Measurements from ENCODE around the gene CCDC200. TPM values are rescaled to one million over a fixed set of nuclear protein-coding genes. Genes with fewer than 3 reads are reported as not detected.

The CCDC200 gene
- total RNA-seq, 1 donor from 2014 or later: not detected

DNA sequence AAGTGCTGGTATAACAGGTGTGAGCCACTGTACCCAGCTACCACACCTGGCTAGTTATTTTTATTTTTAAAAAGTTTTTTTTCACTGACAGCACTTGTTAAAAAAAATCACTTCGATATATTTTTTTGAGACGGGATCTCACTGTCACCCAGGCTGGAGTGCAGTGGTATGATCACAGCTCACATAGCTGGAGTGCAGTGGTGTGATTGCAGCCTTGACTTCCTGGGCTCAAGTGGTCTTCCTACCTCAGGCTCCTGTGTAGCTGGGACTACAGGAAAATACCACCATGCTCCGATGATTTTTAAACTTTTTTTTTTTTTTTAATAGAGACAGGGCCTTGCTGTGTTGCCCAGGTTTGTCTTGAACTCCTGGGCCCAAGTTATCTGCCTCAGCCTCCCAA lies 44.5 kb downstream of the CCDC200 start:
- Mint-ChIP-seq H3K27ac (no peak overlapping the region), H3K27me3 (ENCODE audit: insufficient read depth, low read depth) (no peaks in the 10 kb centered on the region), H3K9me3 (no peaks in the 10 kb centered on the region), H3K4me1 (no peaks in the 10 kb centered on the region), H3K36me3 (peaks cover 10% of the 10 kb centered on the region), H3K4me3 (no peak overlapping the region)
- Histone ChIP-seq H3K4me3 (no peak overlapping the region), H3K4me2 (no peak overlapping the region), H3K27ac (no peak overlapping the region), H3F3A (ENCODE audit: low read depth) (no peaks in the 10 kb centered on the region), H3K9me3 (ENCODE audit: low read depth) (no peaks in the 10 kb centered on the region), H3K79me2 (ENCODE audit: low read depth) (no peaks in the 10 kb centered on the region), H3K27me3 (no peaks in the 10 kb centered on the region), H3K4me1 (no peaks in the 10 kb centered on the region), H3K9ac (no peak overlapping the region), H2AFZ (replicated peaks) (no peak overlapping the region), H3K36me3 (no peaks in the 10 kb centered on the region), H4K20me1 (ENCODE audit: low read depth) (peaks cover 5% of the 10 kb centered on the region)
- TF ChIP-seq, protein P1, sequence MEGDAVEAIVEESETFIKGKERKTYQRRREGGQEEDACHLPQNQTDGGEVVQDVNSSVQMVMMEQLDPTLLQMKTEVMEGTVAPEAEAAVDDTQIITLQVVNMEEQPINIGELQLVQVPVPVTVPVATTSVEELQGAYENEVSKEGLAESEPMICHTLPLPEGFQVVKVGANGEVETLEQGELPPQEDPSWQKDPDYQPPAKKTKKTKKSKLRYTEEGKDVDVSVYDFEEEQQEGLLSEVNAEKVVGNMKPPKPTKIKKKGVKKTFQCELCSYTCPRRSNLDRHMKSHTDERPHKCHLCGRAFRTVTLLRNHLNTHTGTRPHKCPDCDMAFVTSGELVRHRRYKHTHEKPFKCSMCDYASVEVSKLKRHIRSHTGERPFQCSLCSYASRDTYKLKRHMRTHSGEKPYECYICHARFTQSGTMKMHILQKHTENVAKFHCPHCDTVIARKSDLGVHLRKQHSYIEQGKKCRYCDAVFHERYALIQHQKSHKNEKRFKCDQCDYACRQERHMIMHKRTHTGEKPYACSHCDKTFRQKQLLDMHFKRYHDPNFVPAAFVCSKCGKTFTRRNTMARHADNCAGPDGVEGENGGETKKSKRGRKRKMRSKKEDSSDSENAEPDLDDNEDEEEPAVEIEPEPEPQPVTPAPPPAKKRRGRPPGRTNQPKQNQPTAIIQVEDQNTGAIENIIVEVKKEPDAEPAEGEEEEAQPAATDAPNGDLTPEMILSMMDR (IDR thresholded peaks at IDR 0.05): no peak
- TF ChIP-seq EZH2 (IDR thresholded peaks at IDR 0.05) (no peak), EZH2phosphoT487 (IDR thresholded peaks at IDR 0.05) (no peak)
- no peak for DNase-seq (ENCODE audit: low spot score)

- no peaks in the 10 kb centered on the region for H3K27me3 ChIP-seq
- H3K4me1 ChIP-seq: peaks cover 9% of the 10 kb centered on the region
- Mint-ChIP-seq H3K4me1 (peaks cover 13% of the 10 kb centered on the region), H3K27me3 (ENCODE audit: insufficient read depth, low read depth) (no peaks in the 10 kb centered on the region), H3K27ac (no peak overlapping the region), H3K9me3 (no peaks in the 10 kb centered on the region), H3K36me3 (peaks cover 4% of the 10 kb centered on the region), H3K4me3 (no peak overlapping the region)
- no peak overlapping the region for H3K4me2 ChIP-seq
- DNase-seq (ENCODE audit: low spot score): no peak
- H3K36me3 ChIP-seq: no peaks in the 10 kb centered on the region
- no peak overlapping the region for H3K9ac ChIP-seq
- TF ChIP-seq EZH2 (IDR thresholded peaks at IDR 0.05): no peak
- no peak for TF ChIP-seq EZH2phosphoT487 (IDR thresholded peaks at IDR 0.05)
- TF ChIP-seq, protein P1 (IDR thresholded peaks at IDR 0.05): no peak
- H3K9me3 ChIP-seq (ENCODE audit: low read depth): no peaks in the 10 kb centered on the region
- H4K20me1 ChIP-seq (ENCODE audit: low read depth): peaks cover 5% of the 10 kb centered on the region
- no peak overlapping the region for H2AFZ ChIP-seq (replicated peaks)
- no peak overlapping the region for H3K4me3 ChIP-seq
- no peak overlapping the region for H3K27ac ChIP-seq
- H3F3A ChIP-seq (ENCODE audit: low read depth): peaks cover 7% of the 10 kb centered on the region
- peaks cover 33% of the 10 kb centered on the region for H3K79me2 ChIP-seq (ENCODE audit: low read depth)
Observed at GRCh38 chr17:43176119-43176570, 52.3 kb downstream of the CCDC200 start.

GRCh38 chr17:43175213-43176118 lies 53.0 kb downstream of the CCDC200 start:
- Histone ChIP-seq H3K4me3 (no peak overlapping the region), H3K4me2 (no peak overlapping the region)

More at GRCh38 chr17:43175213-43176118, 53.0 kb downstream of the CCDC200 start:
- H3K27ac Mint-ChIP-seq: no peak overlapping the region
- H4K20me1 ChIP-seq (ENCODE audit: low read depth): peaks cover 5% of the 10 kb centered on the region
- H3K4me1 Mint-ChIP-seq: peaks cover 13% of the 10 kb centered on the region
- H3K36me3 ChIP-seq: no peaks in the 10 kb centered on the region
- H3K27me3 Mint-ChIP-seq (ENCODE audit: insufficient read depth, low read depth): no peaks in the 10 kb centered on the region
- no peaks in the 10 kb centered on the region for H3K9me3 Mint-ChIP-seq
- TF ChIP-seq, protein P1 (IDR thresholded peaks at IDR 0.05): no peak
- no peaks in the 10 kb centered on the region for H3K9me3 ChIP-seq (ENCODE audit: low read depth)
- no peaks in the 10 kb centered on the region for H3K27me3 ChIP-seq
- peaks cover 9% of the 10 kb centered on the region for H3K4me1 ChIP-seq
- no peak overlapping the region for H3K4me3 Mint-ChIP-seq
- no peak overlapping the region for H2AFZ ChIP-seq (replicated peaks)
- peaks cover 12% of the 10 kb centered on the region for H3F3A ChIP-seq (ENCODE audit: low read depth)
- no peak overlapping the region for H3K9ac ChIP-seq
- no peak overlapping the region for H3K27ac ChIP-seq
- peaks cover 2% of the 10 kb centered on the region for H3K36me3 Mint-ChIP-seq
- no peak for DNase-seq (ENCODE audit: low spot score)
- peaks cover 33% of the 10 kb centered on the region for H3K79me2 ChIP-seq (ENCODE audit: low read depth)
